ENCODE results near the gene MARCHF9. TPM values are rescaled to one million over a fixed set of nuclear protein-coding genes. Genes with fewer than 3 reads are reported as not detected.

The MARCHF9 gene
- total RNA-seq, 1 donor from 2014 or later, result 15.0 TPM

GRCh38 chr12:57735952-57736740 lies 18.8 kb upstream of the MARCHF9 start:
- H3K4me3 Mint-ChIP-seq, result peak overlapping the region; percentile 75
- H3K27me3 Mint-ChIP-seq, result peaks cover 83% of the 10 kb centered on the region
- H3K27ac Mint-ChIP-seq, result peak overlapping the region; percentile 23
- peak; percentile 46 for TF ChIP-seq CTCF (conservative IDR thresholded peaks at IDR 0.05)
- no peaks in the 10 kb centered on the region for H3K9me3 Mint-ChIP-seq
- DNase-seq (ENCODE audit: extremely low spot score, unreplicated experiment), result no peak
- peaks cover 4% of the 10 kb centered on the region for H3K36me3 Mint-ChIP-seq
- H3K4me1 Mint-ChIP-seq (ENCODE audit: unreplicated experiment), result peaks cover 15% of the 10 kb centered on the region

- Mint-ChIP-seq H3K4me3 (peak overlapping the region; percentile 75), H3K36me3 (peaks cover 4% of the 10 kb centered on the region), H3K27me3 (peaks cover 83% of the 10 kb centered on the region), H3K27ac (peak overlapping the region; percentile 23), H3K9me3 (no peaks in the 10 kb centered on the region), H3K4me1 (ENCODE audit: unreplicated experiment) (peaks cover 15% of the 10 kb centered on the region)
- TF ChIP-seq CTCF (conservative IDR thresholded peaks at IDR 0.05), result no peak
- DNase-seq (ENCODE audit: extremely low spot score, unreplicated experiment), result no peak
These were observed 18.0 kb upstream of the MARCHF9 start for GRCh38 chr12:57736741-57737466.

- DNase-seq (ENCODE audit: extremely low spot score, unreplicated experiment), result no peak
- Mint-ChIP-seq H3K4me3 (no peak overlapping the region), H3K27ac (no peak overlapping the region), H3K27me3 (peaks cover 81% of the 10 kb centered on the region), H3K4me1 (ENCODE audit: unreplicated experiment) (peaks cover 15% of the 10 kb centered on the region), H3K9me3 (no peaks in the 10 kb centered on the region), H3K36me3 (peaks cover 4% of the 10 kb centered on the region)
- peak; percentile 52 for TF ChIP-seq CTCF (conservative IDR thresholded peaks at IDR 0.05)
These were observed 17.1 kb upstream of the MARCHF9 start for GRCh38 chr12:57737467-57738460.

GRCh38 chr12:57738661-57739237 lies 16.2 kb upstream of the MARCHF9 start, which contains the start of gene AGAP2:
AGAP2 (minus strand) TSS chr12:57738742; CDS start chr12:57738246, 496 bp downstream.
- H3K9me3 Mint-ChIP-seq, result no peaks in the 10 kb centered on the region
- H3K36me3 Mint-ChIP-seq, result peaks cover 4% of the 10 kb centered on the region
- peak within 1 kb of the TSS; percentile 84 for H3K4me3 Mint-ChIP-seq
- no peak for DNase-seq (ENCODE audit: extremely low spot score, unreplicated experiment)
- H3K27ac Mint-ChIP-seq, result no peak within 1 kb of the TSS
- peaks cover 72% of the 10 kb centered on the region for H3K27me3 Mint-ChIP-seq
- no peak for TF ChIP-seq CTCF (conservative IDR thresholded peaks at IDR 0.05)
- H3K4me1 Mint-ChIP-seq (ENCODE audit: unreplicated experiment), result peaks cover 15% of the 10 kb centered on the region

- Mint-ChIP-seq H3K27ac (no peak overlapping the region), H3K36me3 (peaks cover 4% of the 10 kb centered on the region), H3K27me3 (peaks cover 70% of the 10 kb centered on the region), H3K4me3 (peak overlapping the region; percentile 84), H3K9me3 (no peaks in the 10 kb centered on the region), H3K4me1 (ENCODE audit: unreplicated experiment) (peaks cover 19% of the 10 kb centered on the region)
- DNase-seq (ENCODE audit: extremely low spot score, unreplicated experiment), result no peak
- no peak for TF ChIP-seq CTCF (conservative IDR thresholded peaks at IDR 0.05)
These were observed 15.5 kb upstream of the MARCHF9 start for GRCh38 chr12:57739387-57739786.

All from type B pancreatic cell (in vitro differentiated cells).